ENCODE measurements around the gene CBARP. TPM values are rescaled to one million over a fixed set of nuclear protein-coding genes. Genes with fewer than 3 reads are reported as not detected.
A peak's percentile ranks its signal among the peaks of the same experiment; 100 is the strongest.
"Not testable (repeated sequence)": the region's sequence is repeated elsewhere in the genome, so short reads cannot be mapped to it uniquely, and the experiment has no call there.

The CBARP gene
- total and polyA plus RNA-seq, 8 donors = 0.55 to 2.5 (median 1.3) TPM

GRCh38 chr19:1248786-1249297 is 11.0 kb upstream of the CBARP start:
- H3K4me3 ChIP-seq = peak overlapping the region; percentile 71 to 99
- H3K36me3 ChIP-seq = peaks cover 0 to 28% of the 10 kb centered on the region in 2 donors
- ATAC-seq = peak; percentile 10
- peaks cover 24 to 57% of the 10 kb centered on the region in 2 donors for H3K4me1 ChIP-seq
- peak in 3 of 4 donors; percentile 86 to 95 (median 88) for DNase-seq
- H3K9me3 ChIP-seq = no peaks in the 10 kb centered on the region
- H3K27me3 ChIP-seq = no peaks in the 10 kb centered on the region
- intact Hi-C loops (cut with DNase I) = no loop called here
- TF ChIP-seq CTCF (IDR thresholded peaks at IDR 0.05) = peak; percentile 75 to 79
- peak overlapping the region; percentile 98 to 99 for H3K27ac ChIP-seq

- no peaks in the 10 kb centered on the region for H3K9me3 ChIP-seq
- TF ChIP-seq CTCF (IDR thresholded peaks at IDR 0.05) = peak in 1 of 2 donors; percentile 19
- peaks cover 23 to 57% of the 10 kb centered on the region in 2 donors for H3K4me1 ChIP-seq
- peak in 3 of 4 donors; percentile 87 to 96 (median 89) for DNase-seq
- intact Hi-C loops (cut with DNase I) = no loop called here
- H3K27ac ChIP-seq = peak within 1 kb of the TSS; percentile 98 to 99
- peaks cover 0 to 22% of the 10 kb centered on the region in 2 donors for H3K36me3 ChIP-seq
- H3K4me3 ChIP-seq = peak within 1 kb of the TSS; percentile 71 to 99
- H3K27me3 ChIP-seq = no peaks in the 10 kb centered on the region
- ATAC-seq = peak; percentile 35
Observed at GRCh38 chr19:1248139-1248785, 10.5 kb upstream of the CBARP start, which contains the start of gene MIDN. Gene MIDN (plus strand): TSS chr19:1248583. CDS start chr19:1250297, 1,714 bp downstream.

GRCh38 chr19:1247748-1248138 is 9.9 kb upstream of the CBARP start:
- TF ChIP-seq CTCF (IDR thresholded peaks at IDR 0.05) = no peak
- ATAC-seq = no peak
- peaks cover 26 to 61% of the 10 kb centered on the region in 2 donors for H3K4me1 ChIP-seq
- H3K27me3 ChIP-seq = no peaks in the 10 kb centered on the region
- H3K36me3 ChIP-seq = peaks cover 0 to 22% of the 10 kb centered on the region in 2 donors
- no peak for DNase-seq
- H3K9me3 ChIP-seq = no peaks in the 10 kb centered on the region
- intact Hi-C loops (cut with DNase I) = no loop called here
- peak overlapping the region in 1 of 2 donors; percentile 99 for H3K4me3 ChIP-seq
- H3K27ac ChIP-seq = peak overlapping the region; percentile 98 to 99

- H3K9me3 ChIP-seq; ATAC-seq; DNase-seq; intact Hi-C loops (cut with DNase I); H3K27me3 ChIP-seq; H3K4me3 ChIP-seq; H3K27ac ChIP-seq: not testable (repeated sequence)
- H3K4me1 ChIP-seq = peaks cover 34 to 66% of the 10 kb centered on the region in 2 donors
- peaks cover 0 to 16% of the 10 kb centered on the region in 2 donors for H3K36me3 ChIP-seq
Observed at GRCh38 chr19:1246265-1247087, 8.7 kb upstream of the CBARP start.

GRCh38 chr19:1245494-1246264 is 7.9 kb upstream of the CBARP start:
- ATAC-seq (no peak), DNase-seq (peak in 1 of 4 donors; percentile 45)
- peaks cover 0 to 8% of the 10 kb centered on the region in 2 donors for H3K36me3 ChIP-seq
- peak overlapping the region; percentile 76 to 82 for H3K27ac ChIP-seq
- no peaks in the 10 kb centered on the region for H3K27me3 ChIP-seq
- peak overlapping the region in 1 of 2 donors; percentile 40 for H3K4me3 ChIP-seq
- intact Hi-C loops (cut with DNase I) = no loop called here
- TF ChIP-seq CTCF (IDR thresholded peaks at IDR 0.05) = no peak
- no peaks in the 10 kb centered on the region for H3K9me3 ChIP-seq
- H3K4me1 ChIP-seq = peaks cover 41 to 74% of the 10 kb centered on the region in 2 donors

All from left lung (tissue), 10 donors.